NCI-H2227 treated with DMSO at 0.1 percent for 48 hours (cell line): ENCODE data around the gene CD101.
A peak's percentile ranks its signal among the peaks of the same experiment; 100 is the strongest.
"Not testable (repeated sequence)": the region's sequence is repeated elsewhere in the genome, so short reads cannot be mapped to it uniquely, and the experiment has no call there.

Experiments used
- DNase-seq: peaks from one replicate; lab custom pipeline; 2025; lab: John Stamatoyannopoulos, UW

Gene CD101, protein sequence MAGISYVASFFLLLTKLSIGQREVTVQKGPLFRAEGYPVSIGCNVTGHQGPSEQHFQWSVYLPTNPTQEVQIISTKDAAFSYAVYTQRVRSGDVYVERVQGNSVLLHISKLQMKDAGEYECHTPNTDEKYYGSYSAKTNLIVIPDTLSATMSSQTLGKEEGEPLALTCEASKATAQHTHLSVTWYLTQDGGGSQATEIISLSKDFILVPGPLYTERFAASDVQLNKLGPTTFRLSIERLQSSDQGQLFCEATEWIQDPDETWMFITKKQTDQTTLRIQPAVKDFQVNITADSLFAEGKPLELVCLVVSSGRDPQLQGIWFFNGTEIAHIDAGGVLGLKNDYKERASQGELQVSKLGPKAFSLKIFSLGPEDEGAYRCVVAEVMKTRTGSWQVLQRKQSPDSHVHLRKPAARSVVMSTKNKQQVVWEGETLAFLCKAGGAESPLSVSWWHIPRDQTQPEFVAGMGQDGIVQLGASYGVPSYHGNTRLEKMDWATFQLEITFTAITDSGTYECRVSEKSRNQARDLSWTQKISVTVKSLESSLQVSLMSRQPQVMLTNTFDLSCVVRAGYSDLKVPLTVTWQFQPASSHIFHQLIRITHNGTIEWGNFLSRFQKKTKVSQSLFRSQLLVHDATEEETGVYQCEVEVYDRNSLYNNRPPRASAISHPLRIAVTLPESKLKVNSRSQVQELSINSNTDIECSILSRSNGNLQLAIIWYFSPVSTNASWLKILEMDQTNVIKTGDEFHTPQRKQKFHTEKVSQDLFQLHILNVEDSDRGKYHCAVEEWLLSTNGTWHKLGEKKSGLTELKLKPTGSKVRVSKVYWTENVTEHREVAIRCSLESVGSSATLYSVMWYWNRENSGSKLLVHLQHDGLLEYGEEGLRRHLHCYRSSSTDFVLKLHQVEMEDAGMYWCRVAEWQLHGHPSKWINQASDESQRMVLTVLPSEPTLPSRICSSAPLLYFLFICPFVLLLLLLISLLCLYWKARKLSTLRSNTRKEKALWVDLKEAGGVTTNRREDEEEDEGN

DNA sequence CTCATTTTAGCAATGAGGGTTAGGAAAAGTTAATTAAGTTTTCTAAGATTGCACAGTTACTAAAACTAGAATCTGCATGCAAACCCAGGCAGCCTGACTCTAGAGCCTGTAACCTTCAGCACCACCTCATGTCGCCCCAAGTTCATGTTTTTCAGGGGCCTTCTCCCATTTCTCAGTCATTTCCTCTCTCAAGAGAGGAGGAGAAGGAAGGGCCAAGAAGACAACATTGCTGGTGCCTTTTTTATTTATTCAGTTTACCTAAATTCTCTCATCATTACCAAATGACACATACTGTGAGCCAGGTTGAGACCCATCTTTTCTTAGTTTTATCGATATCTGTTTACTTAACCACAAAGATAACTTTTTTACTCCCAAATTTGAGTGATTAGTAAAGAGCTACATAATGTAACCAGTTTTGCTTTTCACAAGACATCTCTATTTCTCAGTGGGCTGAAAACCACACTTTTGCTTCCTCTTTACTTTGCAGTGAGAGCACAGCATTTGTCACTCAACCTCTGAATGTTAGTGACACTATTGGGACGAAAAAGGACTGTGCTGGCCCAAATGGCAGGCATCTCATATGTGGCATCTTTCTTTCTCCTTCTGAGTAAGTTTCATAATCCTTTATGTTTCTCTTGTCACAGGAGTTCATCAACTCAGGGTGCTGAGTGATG, at the start of gene CD101:
TSS of gene CD101 (plus strand) at position 507 of the 674 bp plus-strand sequence. CDS start at position 565, 58 bp downstream.
- no peak for DNase-seq

- peak; percentile 24 for DNase-seq
Observed at GRCh38 chr1:116952738-116953275, 48.8 kb upstream of the CD101 start.

- DNase-seq = no peak
Observed at GRCh38 chr1:116954440-116954839, 47.1 kb upstream of the CD101 start.

- no peak for DNase-seq
Observed at GRCh38 chr1:116956378-116956777, 45.2 kb upstream of the CD101 start.

GRCh38 chr1:116957646-116958045, 43.9 kb upstream of the CD101 start:
- no peak for DNase-seq

DNA sequence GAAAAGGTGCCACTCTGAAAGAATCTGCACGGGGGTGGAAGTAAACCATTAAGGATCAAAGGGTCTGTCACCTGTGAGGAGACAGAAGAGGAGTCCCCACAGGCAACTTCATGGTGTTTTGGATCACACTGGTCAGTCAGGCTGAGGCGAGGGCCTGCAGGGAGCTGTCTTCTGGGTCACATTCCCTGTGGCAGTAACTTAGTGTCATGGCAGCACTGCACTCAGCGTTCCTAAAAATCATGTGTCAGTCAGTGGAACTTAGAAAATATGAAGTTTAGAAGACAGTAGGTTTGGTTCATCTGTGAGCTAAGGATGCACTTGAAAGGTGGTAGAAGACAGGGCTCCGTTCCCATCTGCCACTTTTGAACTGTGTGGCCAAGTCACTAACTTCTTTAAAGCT, 43.5 kb upstream of the CD101 start:
- DNase-seq = no peak

DNA sequence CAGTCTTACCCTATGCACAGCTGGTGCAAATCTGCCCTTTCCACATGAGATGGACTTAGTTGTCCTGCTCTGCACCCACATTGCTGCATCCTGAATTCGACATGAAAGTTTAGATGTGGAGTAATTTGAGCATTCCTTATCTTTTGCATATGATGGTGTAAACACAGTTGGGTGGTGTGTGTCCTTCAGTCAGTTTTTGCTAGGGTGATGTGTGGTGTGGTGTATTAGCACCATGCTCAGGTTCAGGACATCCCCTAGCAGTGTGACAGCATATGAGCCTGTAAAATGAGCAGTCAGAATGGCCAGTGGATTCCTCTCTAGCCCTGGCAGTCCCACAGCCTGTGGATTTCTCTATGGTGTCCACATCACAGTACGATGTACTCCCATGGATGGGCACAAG, 42.6 kb upstream of the CD101 start:
- DNase-seq = no peak

DNA sequence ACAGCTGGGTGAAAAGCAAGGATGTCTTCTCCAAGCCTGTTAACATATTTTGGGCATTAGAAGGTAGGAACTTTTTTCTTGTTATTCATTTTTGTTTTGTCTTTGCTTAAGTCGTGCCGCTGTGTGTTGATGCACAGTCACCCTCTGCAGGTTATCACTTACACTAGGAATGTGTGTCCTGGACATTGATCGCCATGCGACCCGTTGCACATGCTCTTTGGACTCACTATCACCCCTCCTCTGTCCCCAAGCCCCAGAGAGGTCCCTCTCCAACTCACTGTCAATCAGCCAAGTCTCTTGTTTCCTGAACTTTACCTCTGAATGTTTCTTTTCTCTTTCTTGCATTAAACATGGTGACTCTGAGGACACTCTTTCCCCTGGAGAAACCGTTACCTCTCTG, 40.0 kb upstream of the CD101 start:
- DNase-seq = no peak

DNA sequence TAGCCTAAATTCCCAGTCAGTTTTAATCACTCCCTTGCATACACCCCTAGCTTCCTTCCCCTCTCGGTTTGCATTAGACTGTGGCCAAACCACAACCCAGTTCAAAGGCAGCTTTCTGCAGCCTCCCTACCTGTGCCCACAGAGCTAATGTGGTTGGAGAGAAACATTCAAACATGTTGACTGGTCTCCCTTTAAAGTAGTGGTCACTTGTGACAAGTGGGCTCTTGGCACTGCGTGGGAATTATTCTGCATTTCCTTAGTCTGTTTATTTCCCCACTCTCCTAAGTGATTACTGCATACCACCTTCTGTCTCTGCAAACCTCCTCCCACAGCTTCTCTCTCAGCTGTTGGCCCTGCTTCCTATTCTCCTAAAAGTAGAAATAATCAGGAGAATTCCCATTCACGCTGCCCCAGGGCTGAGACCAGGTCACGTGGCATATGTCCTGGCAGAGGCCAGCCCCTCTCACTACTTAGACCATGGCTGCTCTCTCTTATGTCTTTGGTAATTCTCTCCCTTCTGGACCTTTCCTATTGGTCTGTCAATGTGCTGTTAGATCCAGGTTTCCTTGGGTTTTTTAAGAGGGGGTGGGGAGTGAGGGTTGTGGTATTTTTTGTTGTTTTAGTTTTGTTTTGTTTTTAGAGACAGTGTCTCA, 38.4 kb upstream of the CD101 start:
- no peak for DNase-seq

DNA sequence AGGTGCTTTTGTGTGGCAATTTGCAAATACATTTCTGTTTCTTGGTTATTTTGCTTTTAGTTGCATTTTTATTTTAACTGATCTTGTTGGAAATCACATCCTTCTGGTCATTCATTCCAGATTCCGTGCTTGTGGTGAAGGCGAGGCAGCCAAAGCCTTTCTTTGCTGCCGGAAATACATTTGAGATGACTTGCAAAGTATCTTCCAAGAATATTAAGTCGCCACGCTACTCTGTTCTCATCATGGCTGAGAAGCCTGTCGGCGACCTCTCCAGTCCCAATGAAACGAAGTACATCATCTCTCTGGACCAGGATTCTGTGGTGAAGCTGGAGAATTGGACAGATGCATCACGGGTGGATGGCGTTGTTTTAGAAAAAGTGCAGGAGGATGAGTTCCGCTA, 34.8 kb upstream of the CD101 start:
- DNase-seq = no peak

DNA sequence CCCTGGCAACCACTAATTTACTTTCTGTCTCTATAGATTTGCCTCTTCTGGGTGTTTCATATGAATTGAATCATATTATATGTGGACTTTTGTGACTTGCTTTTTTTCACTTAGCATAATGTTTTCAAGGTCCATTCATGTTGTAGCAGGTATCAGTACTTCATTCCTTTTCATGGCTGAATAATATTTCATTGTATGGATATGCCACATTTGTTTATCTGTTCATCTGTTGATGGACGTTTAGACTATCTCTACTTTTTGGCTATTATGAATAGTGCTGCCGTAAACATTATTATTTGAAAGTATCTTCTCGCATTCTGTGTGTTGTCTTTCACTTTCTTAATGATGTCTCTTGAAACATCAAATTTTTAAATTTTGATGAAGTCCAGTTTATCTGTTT, 32.8 kb upstream of the CD101 start:
- no peak for DNase-seq

- DNase-seq = no peak
Observed at GRCh38 chr1:116971258-116971860, 30.2 kb upstream of the CD101 start.

- no peak for DNase-seq
Observed at GRCh38 chr1:116971965-116972673, 29.4 kb upstream of the CD101 start.

DNA sequence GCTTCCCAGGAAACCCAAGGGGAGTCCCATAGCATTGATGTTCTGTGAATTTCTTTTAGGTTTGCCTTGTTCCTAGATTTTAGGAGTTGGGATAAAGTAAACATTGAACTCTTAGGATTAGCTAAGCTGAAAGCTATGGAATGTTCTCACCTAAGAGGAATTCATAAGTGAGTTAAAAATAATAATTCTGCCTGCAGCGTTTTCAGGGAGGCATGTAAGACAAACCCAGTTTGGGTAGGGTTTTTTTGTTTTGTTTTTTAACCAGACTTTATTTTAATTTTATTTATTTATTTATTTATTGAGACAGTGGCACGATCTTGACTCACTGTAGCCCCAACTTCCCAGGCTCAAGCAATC, 28.9 kb upstream of the CD101 start:
- no peak for DNase-seq

DNA sequence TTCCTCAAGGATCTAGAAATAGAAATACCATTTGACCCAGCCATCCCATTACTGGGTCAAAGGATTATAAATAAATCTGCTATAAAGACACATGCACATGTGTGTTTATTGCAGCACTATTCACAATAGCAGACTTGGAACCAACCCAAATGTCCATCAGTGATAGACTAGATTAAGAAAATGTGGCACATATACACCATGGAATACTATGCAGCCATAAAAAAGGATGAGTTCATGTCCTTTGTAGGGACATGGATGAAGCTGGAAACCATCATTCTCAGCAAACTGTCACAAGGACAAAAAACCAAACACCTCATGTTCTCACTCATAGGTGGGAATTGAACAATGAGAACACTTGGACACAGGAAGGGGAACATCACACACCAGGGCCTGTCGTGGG, 21.3 kb upstream of the CD101 start:
- not testable (repeated sequence) for DNase-seq

GRCh38 chr1:116981521-116982037, 20.0 kb upstream of the CD101 start:
- DNase-seq = no peak

DNA sequence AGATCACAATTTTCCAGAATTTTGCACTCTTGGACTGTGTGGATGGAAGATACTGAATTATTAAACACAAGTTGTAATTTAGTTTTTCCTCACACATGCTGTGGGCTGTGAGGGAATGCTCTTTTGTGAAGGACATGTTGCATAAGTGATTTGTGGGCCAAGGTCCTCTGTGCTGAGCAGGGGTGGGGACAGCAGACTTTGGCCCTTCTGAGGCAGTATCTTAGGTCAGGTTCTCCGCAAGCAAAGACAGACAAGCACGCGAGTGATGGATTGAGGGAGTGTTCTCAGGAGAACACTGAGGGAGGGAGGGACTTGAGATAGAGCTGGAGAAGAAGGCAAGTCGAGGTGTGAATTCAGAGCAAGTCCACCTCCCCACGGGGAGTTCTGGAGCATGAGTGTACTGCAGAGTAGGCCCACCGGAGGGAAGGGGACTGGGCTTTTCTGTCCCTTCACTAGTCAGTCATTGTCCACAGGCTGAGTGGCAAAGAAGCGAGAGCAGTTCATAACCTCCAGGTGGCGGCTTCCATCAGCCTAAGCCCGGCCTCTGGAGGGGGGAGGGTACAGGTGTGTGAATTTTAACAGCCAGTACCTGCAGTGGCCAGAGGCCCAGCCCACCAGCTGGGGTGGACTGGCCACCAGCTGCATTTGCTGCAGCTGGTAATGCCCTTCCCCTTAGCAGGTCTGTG, 19.1 kb upstream of the CD101 start:
- DNase-seq = no peak

DNA sequence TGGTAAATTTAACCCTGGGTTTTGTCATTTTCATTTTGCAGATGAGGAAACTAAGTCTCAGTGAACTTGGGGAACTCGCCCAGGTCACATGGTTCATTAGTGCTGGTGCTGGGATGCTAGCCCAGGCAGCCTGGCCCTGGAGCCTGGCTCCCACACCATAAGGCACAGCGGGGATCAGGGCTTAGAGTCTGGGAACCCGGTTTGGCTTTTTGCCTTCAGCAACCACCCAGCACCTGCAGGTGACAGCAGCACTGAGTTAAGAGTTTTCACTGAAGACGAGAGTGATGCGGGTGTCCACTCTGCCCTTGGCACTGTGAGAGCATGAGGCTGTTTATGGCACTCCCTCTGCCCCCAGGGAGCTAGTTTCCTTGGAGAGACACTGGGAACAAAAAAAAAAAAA, 18.4 kb upstream of the CD101 start:
- no peak for DNase-seq

DNA sequence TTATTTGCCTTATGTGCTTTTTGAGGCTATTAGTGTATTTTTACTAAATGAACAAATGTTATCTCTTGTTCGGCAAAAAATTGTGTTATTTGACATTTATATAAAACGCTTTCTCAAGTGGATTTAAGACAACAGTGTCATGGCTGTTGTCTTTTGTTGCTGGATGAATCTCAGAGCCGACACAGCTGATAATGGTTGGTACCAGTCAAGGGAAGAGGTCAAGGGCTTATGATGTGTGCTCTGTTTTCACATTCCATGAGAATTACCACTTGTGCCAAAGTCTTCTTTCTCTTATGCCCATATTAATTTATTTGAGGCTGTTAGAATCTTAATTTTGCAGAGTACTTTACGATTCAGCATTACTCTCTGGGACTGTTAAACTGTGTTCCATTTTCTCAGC, 17.9 kb upstream of the CD101 start:
- DNase-seq = peak; percentile 24
